Thoracic aorta (tissue), 2 donors: Measurements from ENCODE around the gene C12orf60. TPM values are rescaled to one million over a fixed set of nuclear protein-coding genes. Genes with fewer than 3 reads are reported as not detected.

Experiments
- ATAC-seq: fragments of 150-250 bp; one replicate; pipeline ENCODE4 v1.8.0; 2017; ENCODE audit warnings: low read depth; ENCODE audit not compliant: insufficient number of reproducible peaks, low FRiP score
- DNase-seq: peaks from one replicate; pipeline ENCODE4 v3.0.0-alpha.2; 2020; ENCODE audit warnings: low spot score
- H3K27ac ChIP-seq, 2 donors: fragments of 200-600 bp; sonication (generic); 1 replicate in 1 of 2; 2 replicates in 1 of 2; pipeline ENCODE4 v1.5.1; 2016; ENCODE audit warnings: mild to moderate bottlenecking in 2 of 2, moderate library complexity in 2 of 2
- H3K27me3 ChIP-seq: fragments of 200-600 bp; sonication (generic); replicated peaks from 2 replicates; pipeline ENCODE4 v1.6.0; 2016; ENCODE audit warnings: mild to moderate bottlenecking; ENCODE audit not compliant: insufficient read depth
- H3K36me3 ChIP-seq: fragments of 200-600 bp; sonication (generic); one replicate; pipeline ENCODE4 v1.5.1; 2016
- H3K4me1 ChIP-seq, 2 donors: fragments of 200-600 bp; sonication (generic); 1 replicate in 1 of 2; 2 replicates in 1 of 2; pipeline versions ENCODE4 v1.5.1 to v1.6.0; 2016; ENCODE audit warnings: low read depth in 2 of 2, mild to moderate bottlenecking in 1 of 2; ENCODE audit not compliant: control insufficient read depth in 1 of 2
- H3K4me3 ChIP-seq: fragments of 200-600 bp; sonication (generic); 2 replicates; pipeline ENCODE4 v1.5.1; 2016; ENCODE audit warnings: mild to moderate bottlenecking
- H3K9me3 ChIP-seq: fragments of 200-600 bp; sonication (generic); 2 replicates; pipeline ENCODE4 v1.5.1; 2016
- CTCF ChIP-seq: fragments of 200-600 bp; sonication (generic); IDR thresholded peaks from one replicate; pipeline ENCODE4 v1.5.1; 2019; ENCODE audit warnings: antibody characterized with exemption
- total RNA-seq, 2 donors: library from RNA; depleted of rRNA; stranded (reverse); fragments of >200 nt; gene quantifications; one replicate each; pipeline versions ENCODE4 v1.1.0 to v1.2.3, GENCODE V29; 2016

The C12orf60 gene
- total RNA-seq, 2 donors from 2014 or later, result 0.27 TPM; not detected in 1

GRCh38 chr12:14810167-14810952, 6.9 kb downstream of the C12orf60 start:
- ATAC-seq (no peak), DNase-seq (no peak)
- Histone ChIP-seq H3K9me3 (no peaks in the 10 kb centered on the region), H3K27ac (no peak overlapping the region), H3K36me3 (no peaks in the 10 kb centered on the region), H3K4me1 (no peaks in the 10 kb centered on the region), H3K27me3 (no peaks in the 10 kb centered on the region), H3K4me3 (no peak overlapping the region)
- TF ChIP-seq CTCF, result no peak

DNA sequence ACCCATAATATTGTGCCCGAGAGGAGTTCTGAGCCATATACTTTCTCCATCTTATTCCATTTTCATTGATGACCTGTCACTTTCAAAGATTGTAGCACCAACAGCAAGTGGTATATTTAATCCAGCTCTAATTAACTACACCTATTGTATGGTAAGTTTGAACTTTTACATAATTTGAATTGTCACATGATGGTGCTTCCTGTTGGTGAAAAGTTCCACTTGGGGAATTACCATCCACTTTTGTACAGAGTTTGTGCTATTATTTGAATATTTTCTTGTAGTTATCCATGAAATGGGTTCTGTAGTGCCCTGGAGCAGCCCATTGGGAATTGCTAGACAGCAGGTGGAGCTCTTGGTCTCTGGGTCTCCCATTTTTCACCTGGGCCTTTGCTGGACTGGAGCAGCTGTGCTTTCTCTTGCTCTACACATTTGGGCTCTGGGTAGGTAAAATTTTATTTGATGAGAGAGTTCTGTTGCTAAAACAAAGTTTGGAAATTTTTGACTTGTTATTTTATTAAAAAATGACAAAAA, 7.5 kb downstream of the C12orf60 start:
- H3K27ac ChIP-seq, result no peak overlapping the region
- no peak for ATAC-seq
- H3K9me3 ChIP-seq, result no peaks in the 10 kb centered on the region
- H3K36me3 ChIP-seq, result no peaks in the 10 kb centered on the region
- no peak overlapping the region for H3K4me3 ChIP-seq
- H3K27me3 ChIP-seq, result no peaks in the 10 kb centered on the region
- TF ChIP-seq CTCF, result no peak
- no peak for DNase-seq
- H3K4me1 ChIP-seq, result no peaks in the 10 kb centered on the region

- Histone ChIP-seq H3K36me3 (no peaks in the 10 kb centered on the region), H3K27me3 (no peaks in the 10 kb centered on the region), H3K9me3 (no peaks in the 10 kb centered on the region), H3K4me1 (no peaks in the 10 kb centered on the region), H3K4me3 (no peak overlapping the region), H3K27ac (no peak overlapping the region)
- ATAC-seq (no peak), DNase-seq (no peak)
- no peak for TF ChIP-seq CTCF
These were observed 8.0 kb downstream of the C12orf60 start for GRCh38 chr12:14811486-14811885.

- no peak for ATAC-seq
- Histone ChIP-seq H3K9me3 (no peaks in the 10 kb centered on the region), H3K4me1 (no peaks in the 10 kb centered on the region), H3K4me3 (no peak within 1 kb of the TSS), H3K27me3 (no peaks in the 10 kb centered on the region), H3K36me3 (no peaks in the 10 kb centered on the region), H3K27ac (no peak within 1 kb of the TSS)
- DNase-seq, result no peak
- no peak for TF ChIP-seq CTCF
These were observed 10.5 kb downstream of the C12orf60 start, which contains the start of gene SMCO3 for GRCh38 chr12:14814014-14814413. Gene SMCO3 (minus strand): TSS chr12:14814182. CDS start chr12:14806680, 7,502 bp downstream.

GRCh38 chr12:14824012-14824634, 20.7 kb downstream of the C12orf60 start:
- no peak overlapping the region for H3K27ac ChIP-seq
- DNase-seq (no peak), ATAC-seq (no peak)
- no peak for TF ChIP-seq CTCF
- no peaks in the 10 kb centered on the region for H3K27me3 ChIP-seq
- no peaks in the 10 kb centered on the region for H3K9me3 ChIP-seq
- no peak overlapping the region for H3K4me3 ChIP-seq
- no peaks in the 10 kb centered on the region for H3K36me3 ChIP-seq
- peaks cover 0 to 14% of the 10 kb centered on the region in 2 donors for H3K4me1 ChIP-seq
